Activated CD8-positive, alpha-beta memory T cell treated with anti-CD3 and anti-CD28 coated beads for 36 hours (primary cell): ENCODE measurements around the gene ANKRD13D. TPM values are rescaled to one million over a fixed set of nuclear protein-coding genes. Genes with fewer than 3 reads are reported as not detected.

Experiments
- CTCF ChIA-PET: fragments of 350-600 bp; sonication (Branson Sonifier 250); formaldehyde crosslinking; loops from one replicate; lab custom pipeline; 2021; ENCODE audit warnings: antibody characterized with exemption; lab: Charles Lee
- POLR2A ChIA-PET: fragments of 350-600 bp; sonication (Branson Sonifier 250); formaldehyde crosslinking; loops from one replicate; lab custom pipeline; 2021; ENCODE audit warnings: antibody characterized with exemption; lab: Charles Lee
- total RNA-seq, 2 experiments: library from RNA; stranded (reverse); gene quantifications; one replicate each; pipeline ENCODE4 v1.2.3, GENCODE V29; 2021

The ANKRD13D gene
- total RNA-seq, 2 experiments from 2014 or later, result 76.2 to 77.4 TPM

DNA sequence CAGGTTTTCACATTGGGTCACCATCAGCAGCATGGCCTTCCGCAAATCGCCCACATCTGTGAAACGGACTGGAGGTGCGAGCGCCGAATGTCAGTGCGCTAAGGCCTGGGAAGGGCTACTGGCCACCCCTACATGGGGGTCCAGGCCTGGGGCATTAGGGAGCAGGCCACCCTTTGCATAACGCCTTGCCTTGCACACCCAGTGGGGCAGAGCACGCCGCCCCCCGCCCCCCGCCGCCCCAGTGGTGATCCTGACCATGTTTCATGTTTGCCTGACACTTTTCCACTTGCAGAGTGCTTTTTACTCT, 20.2 kb upstream of the ANKRD13D start:
- CTCF ChIA-PET, result interaction anchor here (1.9 to 7.5 kb wide), 3 partner anchors 8 to 46 kb away, joined by 8 to 72 read pairs (median 53); partner anchors contain the start of gene ANKRD13D
- POLR2A ChIA-PET, result interaction anchor here (0.7 to 7.3 kb wide), 3 partner anchors 8 to 133 kb away, joined by 3 to 73 read pairs (median 11); partner anchors contain the start of genes ANKRD13D and PPP1CA

GRCh38 chr11:67269401-67270255, 19.5 kb upstream of the ANKRD13D start:
- ChIA-PET CTCF (interaction anchor here (0.8 to 7.5 kb wide), 5 partner anchors 7 to 113 kb away, joined by 3 to 72 read pairs (median 11); partner anchors contain the start of gene ANKRD13D), POLR2A (interaction anchor here (0.7 to 7.3 kb wide), 2 partner anchors 17 to 132 kb away, joined by 3 to 73 read pairs; partner anchors contain the start of genes ANKRD13D and PPP1CA)

- CTCF ChIA-PET, result interaction anchor here (0.6 to 7.5 kb wide), 7 partner anchors 8 to 102 kb away, joined by 4 to 72 read pairs (median 11); partner anchors contain the start of gene ANKRD13D
- POLR2A ChIA-PET, result interaction anchor here (0.6 to 7.3 kb wide), 4 partner anchors 17 to 131 kb away, joined by 3 to 73 read pairs (median 6); partner anchors contain the start of genes ANKRD13D and PPP1CA
These were observed 18.6 kb upstream of the ANKRD13D start for GRCh38 chr11:67270256-67271204.

GRCh38 chr11:67271205-67271540, 17.9 kb upstream of the ANKRD13D start:
- ChIA-PET CTCF (interaction anchor here (1.1 to 7.5 kb wide), 8 partner anchors 9 to 81 kb away, joined by 3 to 72 read pairs (median 8); partner anchors contain the start of genes ANKRD13D and SSH3), POLR2A (interaction anchor here (0.6 to 7.3 kb wide), 7 partner anchors 9 to 130 kb away, joined by 3 to 73 read pairs (median 3); partner anchors contain the start of genes ANKRD13D and PPP1CA)

- CTCF ChIA-PET, result interaction anchor here (1.0 to 7.5 kb wide), 10 partner anchors 9 to 111 kb away, joined by 3 to 72 read pairs (median 5); partner anchors contain the start of genes ANKRD13D and SSH3
- POLR2A ChIA-PET, result interaction anchor here (0.6 to 7.3 kb wide), 8 partner anchors 10 to 130 kb away, joined by 3 to 73 read pairs (median 4); partner anchors contain the start of genes ANKRD13D, PPP1CA and SSH3
These were observed 17.4 kb upstream of the ANKRD13D start for GRCh38 chr11:67271541-67272284.

- CTCF ChIA-PET, result interaction anchor here (0.7 to 7.5 kb wide), 10 partner anchors 10 to 146 kb away, joined by 3 to 72 read pairs (median 6); partner anchors contain the start of genes ANKRD13D and SSH3
These were observed 16.5 kb upstream of the ANKRD13D start for GRCh38 chr11:67272327-67273259.

DNA sequence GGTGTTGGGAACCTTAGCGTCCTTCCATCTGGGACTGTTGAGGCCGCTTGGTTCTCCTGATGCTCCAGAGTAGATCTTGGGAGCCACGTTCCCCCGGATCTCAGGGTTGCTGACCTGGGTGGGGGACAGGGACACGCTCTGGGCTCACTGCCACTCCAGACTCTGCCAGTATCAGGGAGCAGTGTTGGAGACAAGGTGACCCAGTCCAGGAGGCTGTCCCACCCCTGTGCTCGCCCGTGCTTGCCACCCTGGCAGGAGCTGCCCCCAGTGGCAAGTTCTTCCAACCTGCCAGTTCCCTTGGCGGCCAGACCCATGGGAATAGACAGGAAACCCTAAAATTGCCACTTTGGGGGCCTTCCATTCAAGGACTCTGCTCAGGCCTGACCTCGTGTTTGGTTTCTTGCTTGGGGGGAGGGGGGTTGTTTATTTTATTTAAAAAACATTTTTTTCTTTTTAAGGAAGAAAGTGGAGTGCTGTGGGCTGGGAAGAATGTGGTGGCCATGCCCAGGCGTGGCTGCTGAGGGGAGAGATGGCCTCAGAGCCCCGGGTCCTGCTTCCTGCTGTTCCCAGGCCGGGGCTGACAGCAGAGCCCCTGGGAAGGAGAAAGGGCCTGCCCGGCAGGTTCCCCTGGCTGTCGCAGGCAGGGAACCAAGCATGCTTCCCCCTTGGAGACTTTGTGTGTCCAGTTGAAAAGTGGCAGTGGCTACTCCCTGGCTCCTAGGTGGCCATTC, 15.7 kb upstream of the ANKRD13D start:
- CTCF ChIA-PET, result interaction anchor here (0.7 to 7.5 kb wide), 4 partner anchors 10 to 145 kb away, joined by 5 to 72 read pairs (median 32); partner anchors contain the start of gene ANKRD13D
- POLR2A ChIA-PET, result interaction anchor here (0.6 to 7.3 kb wide), 2 partner anchors 14 to 729 kb away, joined by 19 to 73 read pairs; partner anchors contain the start of gene ANKRD13D

More at GRCh38 chr11:67272327-67273259, 16.5 kb upstream of the ANKRD13D start:
- POLR2A ChIA-PET, result interaction anchor here (0.6 to 7.3 kb wide), 6 partner anchors 14 to 730 kb away, joined by 3 to 73 read pairs (median 10); partner anchors contain the start of genes ANKRD13D, PPP1CA and SSH3

GRCh38 chr11:67274768-67275605, 14.1 kb upstream of the ANKRD13D start:
- CTCF ChIA-PET, result interaction anchor here (1.7 kb wide), 1 partner anchor 13 kb away, joined by 8 read pairs; no protein-coding TSS in a partner anchor
- POLR2A ChIA-PET, result interaction anchor here (0.9 kb wide), 1 partner anchor 13 kb away, joined by 4 read pairs; no protein-coding TSS in a partner anchor

DNA sequence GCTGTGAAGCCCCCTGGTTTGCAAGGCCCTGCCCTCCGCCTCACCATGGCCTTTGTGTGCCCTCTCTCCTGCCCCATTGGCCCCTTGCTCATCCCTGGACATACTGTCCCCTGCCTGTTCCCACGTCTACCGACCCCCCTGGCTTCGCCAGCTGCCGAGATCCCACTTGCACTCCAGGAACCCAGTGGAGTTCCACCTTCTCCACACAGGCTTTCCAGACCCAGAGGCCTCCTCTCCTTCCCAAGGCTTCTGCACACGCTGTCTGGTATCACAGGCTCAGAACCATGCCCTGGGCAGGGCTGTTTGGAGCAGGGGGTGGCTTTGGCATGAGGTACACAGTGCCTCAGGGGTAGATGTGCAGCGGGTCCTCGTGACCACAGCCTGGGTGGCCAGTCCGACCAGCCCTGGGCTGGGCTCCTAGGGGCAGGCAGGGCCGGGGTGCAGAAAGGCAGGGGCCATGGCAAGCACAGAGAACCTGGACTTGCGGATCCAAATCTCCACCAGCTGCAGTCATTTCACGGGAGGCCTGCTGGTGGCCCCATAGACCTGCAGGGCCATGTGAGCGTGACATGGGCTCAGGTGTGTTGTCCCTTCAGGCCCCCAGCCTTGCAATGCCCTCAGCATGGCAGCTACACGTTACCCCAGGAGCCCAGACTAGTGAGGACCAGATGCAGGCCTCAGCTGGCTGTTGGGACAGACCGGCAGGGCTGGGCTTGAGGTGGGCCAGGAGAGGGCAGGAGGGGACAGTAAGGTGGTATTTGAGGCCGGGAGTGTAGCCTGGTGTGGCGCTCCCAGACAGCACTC, 13.3 kb upstream of the ANKRD13D start:
- ChIA-PET POLR2A (interaction anchor here (0.9 kb wide), 1 partner anchor 12 kb away, joined by 4 read pairs; no protein-coding TSS in a partner anchor), CTCF (interaction anchor here (1.7 kb wide), 1 partner anchor 14 kb away, joined by 8 read pairs; no protein-coding TSS in a partner anchor)

DNA sequence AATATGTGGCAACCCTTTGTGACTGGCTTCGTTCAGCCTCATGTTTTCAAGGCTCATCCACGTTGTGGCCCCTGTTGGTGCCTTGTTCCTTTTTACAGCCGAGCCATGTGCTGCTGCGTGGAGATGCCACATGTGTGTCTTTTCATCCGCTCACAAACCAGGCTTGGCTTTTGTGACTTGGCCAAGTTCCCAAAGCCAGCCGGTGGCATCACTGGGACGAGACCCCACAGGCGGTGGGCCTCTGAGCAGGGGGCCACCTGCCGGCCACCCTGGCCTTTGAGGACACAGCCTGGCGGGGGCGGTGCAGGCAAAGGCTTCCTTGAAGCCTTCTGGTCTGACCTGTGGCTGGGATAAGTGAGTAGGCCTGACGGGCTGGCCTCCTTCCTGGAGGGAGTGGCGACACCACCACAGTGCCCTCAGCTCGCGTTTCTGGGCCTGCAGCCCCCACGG, 12.3 kb upstream of the ANKRD13D start:
- CTCF ChIA-PET, result interaction anchor here (0.7 to 2.4 kb wide), 8 partner anchors 9 to 106 kb away, joined by 4 to 17 read pairs (median 6); partner anchors contain the start of genes ANKRD13D, GRK2 and POLD4
- POLR2A ChIA-PET, result interaction anchor here (0.5 to 1.8 kb wide), 4 partner anchors 9 to 40 kb away, joined by 3 to 36 read pairs (median 8); partner anchors contain the start of genes ANKRD13D and GRK2

- POLR2A ChIA-PET, result interaction anchor here (0.6 to 1.8 kb wide), 4 partner anchors 9 to 36 kb away, joined by 4 to 36 read pairs (median 8); partner anchors contain the start of genes ANKRD13D and GRK2
- CTCF ChIA-PET, result interaction anchor here (0.7 to 2.4 kb wide), 9 partner anchors 9 to 106 kb away, joined by 3 to 17 read pairs (median 5); partner anchors contain the start of genes ANKRD13D, GRK2 and POLD4
These were observed 11.7 kb upstream of the ANKRD13D start for GRCh38 chr11:67277231-67277961.

DNA sequence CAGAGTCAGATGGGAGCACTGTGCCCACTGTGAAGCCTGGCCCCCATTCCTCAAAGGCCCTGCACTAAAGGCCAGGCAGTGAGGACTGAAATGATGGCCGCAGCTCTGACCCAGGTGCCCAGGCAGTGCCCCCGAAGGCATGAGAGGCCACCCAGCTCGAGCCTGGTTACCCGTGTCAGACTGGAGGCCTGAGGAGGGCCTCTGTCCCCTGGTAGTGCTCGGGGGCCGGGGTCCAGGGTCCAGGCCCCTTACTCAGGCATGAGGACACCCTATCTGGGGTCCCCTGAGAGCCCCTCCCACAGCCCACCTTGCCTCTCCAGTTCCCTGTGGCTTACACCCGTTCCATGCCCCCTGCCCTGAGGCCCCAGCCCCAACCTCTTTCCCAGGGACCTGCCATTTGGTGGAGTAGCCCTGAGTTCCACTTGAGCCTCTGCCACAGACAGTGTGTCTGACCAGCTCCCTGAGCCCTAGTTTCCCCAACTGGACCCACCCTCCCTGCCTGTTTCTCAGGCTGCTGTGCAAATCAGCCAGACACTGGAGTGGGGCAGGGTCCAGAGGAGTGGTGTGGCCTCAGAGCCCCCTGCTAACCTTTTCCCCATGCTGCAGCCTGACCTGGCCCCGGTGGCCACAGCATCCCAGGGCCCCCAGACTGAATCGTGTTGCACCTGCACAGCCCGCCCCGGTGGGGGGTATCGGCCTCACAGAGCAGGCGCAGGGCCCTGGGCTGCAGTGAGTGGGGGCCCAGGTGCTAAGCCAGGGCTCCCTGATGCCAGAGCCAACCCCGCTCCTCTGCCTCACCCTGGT, 10.8 kb upstream of the ANKRD13D start:
- POLR2A ChIA-PET, result interaction anchor here (0.6 to 1.8 kb wide), 5 partner anchors 9 to 35 kb away, joined by 4 to 36 read pairs (median 6); partner anchors contain the start of genes ANKRD13D and GRK2
- CTCF ChIA-PET, result interaction anchor here (0.9 to 2.4 kb wide), 7 partner anchors 10 to 41 kb away, joined by 3 to 17 read pairs (median 7); partner anchors contain the start of genes ANKRD13D and GRK2
